CD4-positive, alpha-beta T cell treated with Interleukin-12 subunit alpha and Interleukin-12 subunit beta, for 1 hour (primary cell): ENCODE measurements around the gene THADA.
"Not testable (repeated sequence)": the region's sequence is repeated elsewhere in the genome, so short reads cannot be mapped to it uniquely, and the experiment has no call there.

Experiments used
- DNase-seq: peaks from one replicate; pipeline ENCODE4 v3.0.0-alpha.2; 2020

The THADA gene

DNA sequence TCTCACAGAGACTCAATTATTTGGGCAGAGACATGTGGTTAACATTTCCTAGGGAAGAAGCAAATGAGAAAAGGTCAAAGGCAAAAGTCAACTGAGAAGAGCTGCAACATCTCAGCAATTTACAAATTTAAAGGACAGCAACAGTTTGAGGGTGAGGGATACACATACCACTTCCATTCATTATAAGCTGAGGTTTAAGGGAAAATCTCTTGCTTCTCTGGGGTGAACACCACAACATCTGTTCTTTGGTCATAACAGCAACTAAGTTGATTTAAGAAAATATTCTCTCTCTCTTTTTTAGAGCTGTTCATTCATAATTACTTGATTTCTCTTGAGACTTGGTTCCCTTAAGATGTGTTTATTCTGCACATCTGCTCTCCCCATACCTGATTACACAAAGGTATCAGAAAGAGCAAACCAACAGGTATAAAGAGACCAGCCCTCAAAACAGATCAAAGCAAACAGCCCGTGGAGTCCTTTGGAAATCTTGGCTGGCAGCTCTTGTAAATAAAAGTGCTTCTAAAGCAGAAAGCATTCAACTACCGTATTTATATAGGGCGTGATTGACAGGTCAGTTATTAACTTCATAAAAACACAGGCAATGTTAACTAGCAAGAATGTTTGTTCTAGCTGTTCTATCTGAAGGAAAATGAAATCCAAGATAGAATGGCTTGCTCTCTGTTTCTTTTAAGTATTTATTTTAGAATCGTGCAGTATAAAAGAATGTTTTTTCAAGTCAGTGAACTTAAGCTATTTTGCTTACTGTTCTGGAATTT lies 132.8 kb downstream of the THADA start:
- DNase-seq, result no peak

- DNase-seq, result no peak
These were observed 134.3 kb downstream of the THADA start for GRCh38 chr2:43461453-43462073.

DNA sequence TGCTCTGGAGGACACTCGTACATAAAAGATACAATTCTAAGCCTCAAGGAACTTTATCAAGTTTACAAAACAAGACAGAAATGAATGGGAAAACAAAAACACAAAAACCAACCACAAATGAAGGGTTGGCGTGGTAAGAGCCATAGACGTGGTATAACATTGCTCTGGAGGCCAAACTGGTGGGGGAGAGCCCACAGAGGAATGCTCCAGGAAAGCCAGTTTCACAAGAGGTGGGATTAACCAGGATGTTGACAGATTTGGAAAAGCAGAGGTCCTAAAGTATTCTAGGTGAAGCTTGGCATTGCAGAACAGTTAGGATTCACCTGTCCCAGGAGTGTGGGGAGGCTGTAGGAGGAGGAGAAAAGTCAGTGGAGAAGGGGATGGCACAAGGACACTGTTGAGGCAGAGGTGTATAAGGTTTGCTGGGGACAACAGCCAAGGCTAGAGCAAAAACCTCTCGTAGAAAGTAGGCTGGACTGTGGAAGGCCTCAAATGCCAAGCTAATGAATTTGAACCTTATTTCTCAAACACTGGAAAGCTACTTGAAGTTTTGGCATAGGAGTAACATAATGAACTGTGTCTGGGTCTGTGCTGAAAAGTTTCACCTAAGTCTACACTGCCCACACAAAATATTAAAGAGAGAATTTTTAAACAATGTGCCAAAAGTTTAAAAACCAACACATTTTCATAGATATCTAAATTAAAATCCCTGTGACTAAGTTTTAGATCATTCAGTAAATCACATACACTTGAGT lies 135.1 kb downstream of the THADA start:
- no peak for DNase-seq

GRCh38 chr2:43460174-43460546 lies 135.7 kb downstream of the THADA start:
- no peak for DNase-seq

GRCh38 chr2:43459446-43460173 lies 136.2 kb downstream of the THADA start:
- DNase-seq, result no peak

DNA sequence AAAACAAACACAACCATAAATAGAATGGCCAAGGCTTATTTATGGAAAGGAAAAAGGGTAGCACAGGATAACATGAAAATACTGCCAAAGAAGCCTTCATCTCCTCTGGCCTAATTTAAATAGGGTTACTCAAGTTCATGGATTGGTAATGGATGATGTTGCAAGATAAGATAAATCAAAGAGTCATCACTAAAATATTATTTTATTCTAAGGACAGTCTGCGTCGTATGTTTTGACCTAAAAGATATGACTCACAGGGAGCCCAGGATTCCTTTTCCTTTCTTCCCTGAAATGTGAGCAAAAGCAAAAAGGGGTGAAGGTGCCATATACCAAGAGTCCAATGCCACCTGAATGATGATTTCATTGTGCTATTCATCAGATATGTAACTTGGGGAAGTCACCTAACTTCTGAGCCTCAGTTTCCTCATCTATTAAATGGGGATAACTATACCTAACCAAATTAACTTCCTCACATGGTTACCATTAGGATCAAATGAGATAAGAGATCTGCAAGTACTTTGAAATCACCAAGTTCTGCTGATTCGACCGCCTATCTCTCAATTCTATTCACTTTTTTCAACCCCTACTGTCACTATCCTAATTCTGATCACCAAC lies 137.7 kb downstream of the THADA start:
- DNase-seq, result no peak

GRCh38 chr2:43455731-43456642 lies 139.9 kb downstream of the THADA start:
- DNase-seq, result no peak

- DNase-seq, result no peak
These were observed 140.5 kb downstream of the THADA start for GRCh38 chr2:43455296-43455695.

GRCh38 chr2:43454791-43455190 lies 141.0 kb downstream of the THADA start:
- no peak for DNase-seq

GRCh38 chr2:43453179-43454170 lies 142.4 kb downstream of the THADA start:
- DNase-seq, result no peak

GRCh38 chr2:43452318-43452731 lies 143.5 kb downstream of the THADA start:
- DNase-seq, result no peak

- no peak for DNase-seq
These were observed 145.2 kb downstream of the THADA start for GRCh38 chr2:43450617-43451016.

DNA sequence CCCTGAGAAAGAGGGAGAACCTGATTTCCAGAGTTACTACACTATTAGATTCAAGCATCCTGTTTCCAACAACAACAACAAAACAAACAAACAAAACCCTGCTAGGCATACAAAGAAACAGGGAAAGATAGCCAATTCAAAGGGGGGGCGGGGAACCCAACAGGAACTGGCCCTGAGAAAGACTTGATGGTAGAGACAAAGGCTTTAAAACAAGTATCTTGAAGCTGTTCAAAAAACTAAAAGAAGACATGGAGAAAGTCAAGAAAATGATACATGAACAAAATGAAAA lies 147.1 kb downstream of the THADA start:
- no peak for DNase-seq

DNA sequence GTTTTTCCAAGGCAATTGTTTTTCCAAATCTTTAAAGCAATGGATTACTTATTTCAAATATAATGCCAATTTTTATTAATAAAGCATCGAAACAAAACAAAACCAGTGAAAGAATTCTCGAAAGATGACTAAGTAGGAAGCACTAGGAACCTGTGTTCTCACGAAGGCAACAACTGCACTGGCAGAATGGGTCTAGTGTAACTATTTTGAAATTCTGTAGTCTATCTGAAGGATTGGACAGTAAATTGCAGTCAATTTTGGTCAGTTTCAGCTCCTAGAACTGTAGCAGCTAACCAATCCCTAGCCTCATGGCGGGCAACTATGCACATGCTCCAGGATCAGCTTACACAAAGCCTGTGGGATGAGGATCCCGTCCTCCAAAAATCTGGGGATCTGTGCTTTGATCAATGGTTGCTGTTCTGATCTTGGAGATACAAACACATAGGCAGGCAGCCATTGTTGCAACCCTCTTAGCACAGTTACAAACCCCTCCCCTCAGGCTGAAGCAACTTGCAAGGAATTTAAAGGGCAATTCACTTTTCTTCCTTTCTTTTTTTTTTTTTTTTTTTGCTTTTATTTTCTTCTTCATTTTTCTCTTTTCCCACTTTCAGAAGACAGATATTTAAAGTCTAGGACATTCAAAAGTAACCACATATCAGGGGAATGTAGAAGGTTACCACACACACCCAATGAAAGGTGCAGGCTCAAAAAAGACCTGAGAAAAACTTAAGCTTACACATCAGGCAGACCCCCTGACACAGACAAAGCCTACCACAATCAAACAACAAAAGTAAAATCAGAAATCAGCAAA lies 147.6 kb downstream of the THADA start:
- no peak for DNase-seq

DNA sequence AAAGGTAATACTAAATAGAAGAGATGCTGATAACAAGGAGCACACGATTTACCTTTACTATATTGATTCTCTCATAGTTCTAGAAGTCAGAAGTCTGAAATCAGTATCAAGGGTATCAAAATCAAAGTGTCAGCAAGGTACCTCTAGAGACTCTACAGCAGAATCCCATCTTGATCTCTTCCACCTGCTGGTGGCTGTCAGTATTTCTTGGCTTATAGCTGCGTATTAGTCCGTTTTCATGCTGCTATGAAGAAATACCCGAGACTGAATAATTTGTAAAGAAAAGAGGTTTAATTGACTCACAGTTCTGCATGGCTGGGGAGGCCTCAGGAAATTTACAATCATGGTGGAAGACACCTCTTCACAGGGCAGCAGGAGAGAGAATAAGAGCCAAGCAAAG lies 149.1 kb downstream of the THADA start:
- DNase-seq, result not testable (repeated sequence)

DNA sequence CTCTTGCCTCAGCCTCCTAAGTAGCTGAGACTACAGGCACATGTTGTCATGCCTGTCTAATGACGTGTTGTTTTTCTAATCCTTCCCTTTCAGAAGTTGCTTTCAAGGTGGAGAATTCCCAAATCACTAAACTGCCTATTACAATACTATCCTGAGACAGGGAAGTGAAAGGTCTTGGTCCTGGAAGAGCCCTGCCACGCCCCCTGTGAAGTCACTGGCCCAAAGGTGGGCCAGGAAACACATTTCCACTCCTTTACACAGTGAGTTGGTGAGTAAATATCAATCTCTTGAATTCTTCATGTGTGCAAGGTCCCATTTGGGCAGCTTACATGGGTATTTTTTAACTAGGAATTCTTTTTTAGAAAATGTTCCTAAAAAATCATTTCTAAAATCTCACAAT lies 150.1 kb downstream of the THADA start:
- DNase-seq, result no peak

- no peak for DNase-seq
These were observed 150.7 kb downstream of the THADA start for GRCh38 chr2:43444989-43445645.

DNA sequence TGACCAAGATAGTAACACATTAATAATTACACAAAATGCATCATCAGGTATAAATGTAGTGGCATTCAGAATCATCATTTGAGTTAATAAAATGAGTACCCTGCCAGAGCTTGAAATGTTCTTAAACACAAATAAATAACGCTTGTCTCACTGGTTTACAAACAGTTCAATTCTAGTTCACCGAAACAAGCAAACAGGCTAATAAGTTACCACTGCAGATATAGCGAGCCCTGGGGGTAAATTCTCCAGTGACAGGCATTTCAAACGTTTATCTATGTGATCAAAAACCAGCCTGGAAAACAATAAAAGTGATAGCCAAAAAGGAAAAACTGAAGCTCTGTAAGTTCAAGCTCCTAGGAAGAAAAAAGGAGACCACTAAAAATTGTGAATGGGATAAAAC lies 152.6 kb downstream of the THADA start:
- DNase-seq, result no peak

DNA sequence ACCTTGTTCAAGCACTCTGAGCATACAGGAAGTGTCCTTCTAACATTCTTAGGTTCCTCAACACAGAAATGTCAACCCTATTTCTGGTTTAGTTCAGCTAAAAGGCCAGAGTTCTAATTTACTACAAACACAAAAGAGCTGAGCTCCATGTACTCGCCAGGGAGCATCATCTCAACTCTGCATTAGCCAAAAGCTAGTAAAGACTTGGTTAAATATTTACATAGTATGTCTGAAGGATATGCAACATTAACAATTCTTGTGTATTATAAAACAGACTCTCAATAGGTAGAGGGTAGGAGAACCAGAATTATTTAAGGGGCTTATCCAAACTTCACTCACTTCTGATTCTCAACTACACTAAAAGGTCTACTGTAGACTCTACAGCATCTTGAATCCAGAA lies 154.6 kb downstream of the THADA start:
- no peak for DNase-seq
